WTC11 (cell line): ENCODE data around the gene ZBTB16. TPM values are rescaled to one million over a fixed set of nuclear protein-coding genes. Genes with fewer than 3 reads are reported as not detected.

ENCODE experiments used
- ATAC-seq: fragments of 200-7000 bp; cut with Tn5 transposase; 2 replicates; pipeline ENCODE4 v1.10.0; 2021; ENCODE audit warnings: mild to moderate bottlenecking, moderate library complexity
- CTCF ChIA-PET: fragments of 300-600 bp; sonication (Branson Sonifier 250); formaldehyde crosslinking; loops from one replicate; lab custom pipeline; 2021; ENCODE audit warnings: antibody characterized with exemption; lab: Charles Lee
- POLR2A ChIA-PET: fragments of 350-600 bp; sonication (Branson Sonifier 250); formaldehyde crosslinking; loops from one replicate; lab custom pipeline; 2021; ENCODE audit warnings: antibody characterized with exemption; lab: Charles Lee
- DNase-seq: peaks from one replicate; pipeline ENCODE4 v3.0.0; 2021; ENCODE audit warnings: low spot score
- H3K27ac Mint-ChIP-seq: 2 replicates; pipeline ENCODE4 v1.8.0; 2021; ENCODE audit warnings: mixed read lengths
- H3K27me3 Mint-ChIP-seq: 2 replicates; pipeline ENCODE4 v1.8.0; 2021; ENCODE audit warnings: low read depth, mild to moderate bottlenecking, moderate library complexity, mixed read lengths
- H3K36me3 Mint-ChIP-seq: 2 replicates; pipeline ENCODE4 v1.8.0; 2021; ENCODE audit warnings: mixed read lengths
- H3K4me1 Mint-ChIP-seq: 2 replicates; pipeline ENCODE4 v1.8.0; 2022; ENCODE audit warnings: mixed read lengths
- H3K4me3 Mint-ChIP-seq: 2 replicates; pipeline ENCODE4 v1.8.0; 2021; ENCODE audit warnings: mild to moderate bottlenecking, moderate library complexity, mixed read lengths
- H3K9me3 Mint-ChIP-seq: 2 replicates; pipeline ENCODE4 v1.8.0; 2021; ENCODE audit warnings: mixed read lengths
- AFF4 ChIP-seq: sonication (generic); formaldehyde crosslinking; IDR thresholded peaks from 2 replicates; pipeline ENCODE4 v1.8.1; 2023; ENCODE audit warnings: mild to moderate bottlenecking, missing genetic modification reagents, borderline replicate concordance
- AR ChIP-seq: fragments of 250-450 bp; sonication (Bioruptor Pico); IDR thresholded peaks from 2 replicates; pipeline ENCODE4 v1.9.0; 2021; ENCODE audit warnings: mild to moderate bottlenecking
- E2F1 ChIP-seq: sonication (generic); formaldehyde crosslinking; IDR thresholded peaks from 2 replicates; pipeline ENCODE4 v1.8.0; 2022; ENCODE audit warnings: mild to moderate bottlenecking, missing genetic modification reagents
- ELF4 ChIP-seq: sonication (generic); formaldehyde crosslinking; IDR thresholded peaks from 2 replicates; pipeline ENCODE4 v1.8.1; 2022; ENCODE audit warnings: low read depth, mild to moderate bottlenecking, moderate library complexity, missing genetic modification reagents
- ERG ChIP-seq: fragments of 250-450 bp; sonication (Bioruptor Pico); IDR thresholded peaks from 2 replicates; pipeline ENCODE4 v1.8.0; 2021; ENCODE audit warnings: mild to moderate bottlenecking
- ETV6 ChIP-seq: sonication (generic); formaldehyde crosslinking; IDR thresholded peaks from 2 replicates; pipeline ENCODE4 v1.8.1; 2022; ENCODE audit warnings: mild to moderate bottlenecking, missing genetic modification reagents
- FOXK1 ChIP-seq: sonication (generic); formaldehyde crosslinking; IDR thresholded peaks from 2 replicates; pipeline ENCODE4 v1.8.0; 2022; ENCODE audit warnings: mild to moderate bottlenecking, moderate library complexity, missing genetic modification reagents
- GRHL2 ChIP-seq: fragments of 250-450 bp; sonication (Bioruptor Pico); IDR thresholded peaks from 2 replicates; pipeline ENCODE4 v1.8.0; 2022; ENCODE audit warnings: mild to moderate bottlenecking, moderate library complexity; ENCODE audit not compliant: insufficient replicate concordance, severe bottlenecking
- IRF1 ChIP-seq: sonication (generic); formaldehyde crosslinking; IDR thresholded peaks from 2 replicates; pipeline ENCODE4 v1.8.0; 2023; ENCODE audit warnings: missing genetic modification reagents
- KAT7 ChIP-seq: sonication (generic); formaldehyde crosslinking; IDR thresholded peaks from 2 replicates; pipeline ENCODE4 v1.8.1; 2023; ENCODE audit warnings: missing genetic modification reagents, mild to moderate bottlenecking, borderline replicate concordance
- MLX ChIP-seq: sonication (generic); formaldehyde crosslinking; IDR thresholded peaks from 2 replicates; pipeline ENCODE4 v1.8.1; 2023; ENCODE audit warnings: mild to moderate bottlenecking, missing genetic modification reagents, moderate library complexity
- NFATC4 ChIP-seq: fragments of 250-450 bp; sonication (Bioruptor Pico); IDR thresholded peaks from 2 replicates; pipeline ENCODE4 v1.9.0; 2021; ENCODE audit warnings: mild to moderate bottlenecking
- NFE2L1 ChIP-seq: sonication (generic); formaldehyde crosslinking; IDR thresholded peaks from 2 replicates; pipeline ENCODE4 v1.8.1; 2023; ENCODE audit warnings: missing genetic modification reagents
- NR2C2 ChIP-seq: sonication (generic); formaldehyde crosslinking; IDR thresholded peaks from 2 replicates; pipeline ENCODE4 v1.8.0; 2022; ENCODE audit warnings: mild to moderate bottlenecking, missing genetic modification reagents
- NR3C1 ChIP-seq: sonication (generic); formaldehyde crosslinking; conservative IDR thresholded peaks from 2 replicates; pipeline ENCODE4 v1.8.1; 2023; ENCODE audit warnings: low read depth, mild to moderate bottlenecking, missing genetic modification reagents
- PREB ChIP-seq: sonication (generic); formaldehyde crosslinking; IDR thresholded peaks from 2 replicates; pipeline ENCODE4 v1.8.1; 2022; ENCODE audit warnings: mild to moderate bottlenecking, missing genetic modification reagents, moderate library complexity, borderline replicate concordance
- ZNF138 ChIP-seq: sonication (generic); formaldehyde crosslinking; conservative IDR thresholded peaks from 2 replicates; pipeline ENCODE4 v1.8.1; 2022; ENCODE audit warnings: mild to moderate bottlenecking, moderate library complexity, missing genetic modification reagents
- ZNF425 ChIP-seq: fragments of 250-450 bp; sonication (Bioruptor Pico); conservative IDR thresholded peaks from 2 replicates; pipeline ENCODE4 v1.9.0; 2021; ENCODE audit warnings: mild to moderate bottlenecking
- ZNF512 ChIP-seq: sonication (generic); formaldehyde crosslinking; IDR thresholded peaks from 2 replicates; pipeline ENCODE4 v1.8.1; 2022; ENCODE audit warnings: missing genetic modification reagents, borderline replicate concordance
- total RNA-seq: library from RNA; stranded (reverse); gene quantifications from 3 replicates; pipeline ENCODE4 v1.2.3, GENCODE V29; 2021

The ZBTB16 gene
- total RNA-seq, 1 experiment from 2014 or later = 0.57 TPM

- TF ChIP-seq AR (CRISPR knock-in tag) (no peak), NFATC4 (CRISPR knock-in tag) (no peak), AFF4 (CRISPR knock-in tag) (no peak), ERG (CRISPR knock-in tag) (no peak), MLX (CRISPR knock-in tag) (no peak), NR3C1 (CRISPR knock-in tag) (no peak), ETV6 (CRISPR knock-in tag) (no peak), ZNF512 (CRISPR knock-in tag) (no peak), ZNF138 (CRISPR knock-in tag) (no peak), PREB (CRISPR knock-in tag) (no peak), ELF4 (no peak)
Measured at GRCh38 chr11:114142707-114143106, 83.2 kb downstream of the ZBTB16 start (continued).

GRCh38 chr11:114145166-114145775, 85.8 kb downstream of the ZBTB16 start:
- ChIA-PET CTCF (interaction anchor here (0.8 to 2.0 kb wide), 2 partner anchors 106 to 109 kb away, joined by 4 to 9 read pairs; no protein-coding TSS in a partner anchor), POLR2A (no interaction called here)
- ATAC-seq = no peak
- Mint-ChIP-seq H3K27me3 (no peaks in the 10 kb centered on the region), H3K4me1 (peaks cover 20% of the 10 kb centered on the region), H3K9me3 (no peaks in the 10 kb centered on the region), H3K27ac (no peak overlapping the region), H3K4me3 (no peak overlapping the region), H3K36me3 (no peaks in the 10 kb centered on the region)
- DNase-seq = no peak
- TF ChIP-seq E2F1 (CRISPR knock-in tag) = no peak
- TF ChIP-seq NR3C1 (CRISPR knock-in tag) = no peak
- TF ChIP-seq IRF1 = no peak
- TF ChIP-seq FOXK1 = no peak
- TF ChIP-seq NR2C2 = no peak
- TF ChIP-seq ZNF425 = no peak
- TF ChIP-seq KAT7 = no peak
- no peak for TF ChIP-seq NFE2L1 (CRISPR knock-in tag)
- no peak for TF ChIP-seq GRHL2
